Nephron progenitor cell (in vitro differentiated cells): Measurements from ENCODE around the gene SLC15A4.

Source experiments
- DNase-seq: peaks from one replicate; pipeline ENCODE4 v3.0.0; 2021
- H3K27ac Mint-ChIP-seq: 2 replicates; pipeline ENCODE4 v1.8.0; 2021; ENCODE audit warnings: mild to moderate bottlenecking, moderate library complexity, mixed read lengths
- H3K27me3 Mint-ChIP-seq: 2 replicates; pipeline ENCODE4 v1.8.0; 2021; ENCODE audit warnings: mild to moderate bottlenecking, low read depth, mixed read lengths; ENCODE audit not compliant: poor library complexity
- H3K36me3 Mint-ChIP-seq: 2 replicates; pipeline ENCODE4 v1.8.0; 2021; ENCODE audit warnings: low read depth, mixed read lengths
- H3K4me1 Mint-ChIP-seq: 2 replicates; pipeline ENCODE4 v1.8.0; 2021; ENCODE audit warnings: mixed read lengths
- H3K4me3 Mint-ChIP-seq: 2 replicates; pipeline ENCODE4 v1.8.0; 2021; ENCODE audit warnings: mild to moderate bottlenecking, moderate library complexity, mixed read lengths
- H3K9me3 Mint-ChIP-seq: 2 replicates; pipeline ENCODE4 v1.8.0; 2021; ENCODE audit warnings: mild to moderate bottlenecking, moderate library complexity, mixed read lengths
- TF ChIP-seq, protein P1 (sequence below): fragments of 200-600 bp; sonication (generic); IDR thresholded peaks from 2 replicates; pipeline ENCODE4 v1.5.0; 2021; ENCODE audit warnings: antibody characterized with exemption

The SLC15A4 gene

DNA sequence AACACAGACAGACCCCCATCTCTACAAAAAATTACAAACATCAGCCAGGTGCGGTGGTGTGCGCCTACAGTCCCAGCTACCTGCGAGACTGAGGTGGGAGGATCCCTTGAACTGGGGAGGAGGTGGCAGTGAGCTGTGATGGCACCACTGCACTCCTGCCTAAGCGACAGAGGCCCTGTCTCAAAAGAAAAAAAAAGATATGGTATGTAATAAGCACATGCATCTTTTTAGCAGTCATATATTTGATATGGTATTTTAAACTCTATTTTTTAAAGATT, 7.2 kb downstream of the SLC15A4 start:
- Mint-ChIP-seq H3K9me3 (no peaks in the 10 kb centered on the region), H3K27ac (no peak overlapping the region), H3K4me3 (no peak overlapping the region), H3K4me1 (peaks cover 46% of the 10 kb centered on the region), H3K27me3 (no peaks in the 10 kb centered on the region), H3K36me3 (peaks cover 55% of the 10 kb centered on the region)
- TF ChIP-seq, protein P1, sequence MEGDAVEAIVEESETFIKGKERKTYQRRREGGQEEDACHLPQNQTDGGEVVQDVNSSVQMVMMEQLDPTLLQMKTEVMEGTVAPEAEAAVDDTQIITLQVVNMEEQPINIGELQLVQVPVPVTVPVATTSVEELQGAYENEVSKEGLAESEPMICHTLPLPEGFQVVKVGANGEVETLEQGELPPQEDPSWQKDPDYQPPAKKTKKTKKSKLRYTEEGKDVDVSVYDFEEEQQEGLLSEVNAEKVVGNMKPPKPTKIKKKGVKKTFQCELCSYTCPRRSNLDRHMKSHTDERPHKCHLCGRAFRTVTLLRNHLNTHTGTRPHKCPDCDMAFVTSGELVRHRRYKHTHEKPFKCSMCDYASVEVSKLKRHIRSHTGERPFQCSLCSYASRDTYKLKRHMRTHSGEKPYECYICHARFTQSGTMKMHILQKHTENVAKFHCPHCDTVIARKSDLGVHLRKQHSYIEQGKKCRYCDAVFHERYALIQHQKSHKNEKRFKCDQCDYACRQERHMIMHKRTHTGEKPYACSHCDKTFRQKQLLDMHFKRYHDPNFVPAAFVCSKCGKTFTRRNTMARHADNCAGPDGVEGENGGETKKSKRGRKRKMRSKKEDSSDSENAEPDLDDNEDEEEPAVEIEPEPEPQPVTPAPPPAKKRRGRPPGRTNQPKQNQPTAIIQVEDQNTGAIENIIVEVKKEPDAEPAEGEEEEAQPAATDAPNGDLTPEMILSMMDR, result no peak
- DNase-seq, result no peak

DNA sequence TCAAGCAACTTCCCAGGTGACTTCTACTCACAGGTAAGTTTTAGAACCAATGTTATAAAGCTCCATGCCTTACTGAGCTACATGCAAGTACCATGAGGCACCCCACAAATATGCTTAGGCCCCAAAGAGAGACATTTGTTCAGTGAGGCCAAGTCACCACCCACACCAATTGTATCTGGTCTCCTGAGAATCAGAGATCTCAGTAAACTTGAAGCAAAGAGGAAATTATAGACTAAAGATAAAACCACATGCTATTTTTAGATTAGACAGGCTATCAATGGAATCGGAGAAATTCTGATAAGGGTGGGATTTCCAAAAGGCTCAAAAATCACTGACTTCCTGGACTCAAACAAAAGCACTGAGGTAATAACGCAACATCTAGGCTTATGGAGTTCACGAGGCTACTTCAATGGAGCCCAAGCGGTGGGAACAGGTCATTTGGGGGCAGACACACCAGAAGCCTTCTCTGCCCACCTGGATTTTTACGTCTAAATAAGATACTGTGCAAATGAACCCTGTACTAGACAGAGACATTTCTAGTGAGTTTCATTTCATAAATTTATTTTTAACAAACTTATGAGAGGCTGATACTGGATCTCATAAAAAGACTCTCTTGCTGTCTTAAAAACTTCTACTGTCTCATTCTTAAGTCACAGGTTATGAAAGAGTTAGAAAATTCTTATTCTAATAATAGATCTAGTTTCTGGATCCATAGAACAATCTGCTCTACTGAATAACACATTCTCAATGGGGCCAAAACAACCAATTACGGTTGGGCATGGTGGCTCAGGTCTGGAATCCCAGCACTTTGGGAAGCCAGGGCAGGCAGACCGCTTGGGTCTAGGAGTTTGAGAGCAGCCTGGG, 7.7 kb downstream of the SLC15A4 start:
- H3K9me3 Mint-ChIP-seq, result no peaks in the 10 kb centered on the region
- TF ChIP-seq, protein P1, result no peak
- H3K27ac Mint-ChIP-seq, result no peak overlapping the region
- H3K4me3 Mint-ChIP-seq, result no peak overlapping the region
- H3K4me1 Mint-ChIP-seq, result peaks cover 47% of the 10 kb centered on the region
- H3K36me3 Mint-ChIP-seq, result peaks cover 57% of the 10 kb centered on the region
- H3K27me3 Mint-ChIP-seq, result no peaks in the 10 kb centered on the region
- no peak for DNase-seq

- TF ChIP-seq, protein P1, result no peak
- no peak for DNase-seq
- peaks cover 49% of the 10 kb centered on the region for H3K4me1 Mint-ChIP-seq
- H3K27me3 Mint-ChIP-seq, result no peaks in the 10 kb centered on the region
- peaks cover 53% of the 10 kb centered on the region for H3K36me3 Mint-ChIP-seq
- H3K9me3 Mint-ChIP-seq, result no peaks in the 10 kb centered on the region
- H3K4me3 Mint-ChIP-seq, result no peak overlapping the region
- H3K27ac Mint-ChIP-seq, result peak overlapping the region; percentile 58
Measured at GRCh38 chr12:128814411-128815261, 9.1 kb downstream of the SLC15A4 start.

DNA sequence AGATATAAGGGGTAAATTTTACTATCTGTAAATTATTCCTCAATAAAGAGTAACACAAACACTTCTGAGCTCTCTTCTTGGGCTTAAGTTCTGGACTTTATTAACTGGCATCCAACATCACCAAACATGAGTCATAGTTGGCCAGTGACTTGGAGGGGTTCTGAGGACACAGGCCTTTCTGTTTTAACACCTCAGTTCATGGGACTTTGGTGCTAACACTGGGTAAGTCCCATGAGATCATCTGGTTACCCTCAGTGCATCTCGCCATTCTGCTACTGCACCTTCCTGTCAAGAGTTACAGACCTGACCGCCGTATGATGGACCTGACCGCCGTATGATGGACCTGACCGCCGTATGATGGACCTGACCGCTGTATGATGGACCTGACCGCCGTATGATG, 9.9 kb downstream of the SLC15A4 start:
- Mint-ChIP-seq H3K27ac (no peak overlapping the region), H3K9me3 (no peaks in the 10 kb centered on the region), H3K4me1 (peaks cover 45% of the 10 kb centered on the region), H3K4me3 (no peak overlapping the region), H3K27me3 (no peaks in the 10 kb centered on the region), H3K36me3 (peaks cover 49% of the 10 kb centered on the region)
- no peak for DNase-seq
- TF ChIP-seq, protein P1, result no peak

DNA sequence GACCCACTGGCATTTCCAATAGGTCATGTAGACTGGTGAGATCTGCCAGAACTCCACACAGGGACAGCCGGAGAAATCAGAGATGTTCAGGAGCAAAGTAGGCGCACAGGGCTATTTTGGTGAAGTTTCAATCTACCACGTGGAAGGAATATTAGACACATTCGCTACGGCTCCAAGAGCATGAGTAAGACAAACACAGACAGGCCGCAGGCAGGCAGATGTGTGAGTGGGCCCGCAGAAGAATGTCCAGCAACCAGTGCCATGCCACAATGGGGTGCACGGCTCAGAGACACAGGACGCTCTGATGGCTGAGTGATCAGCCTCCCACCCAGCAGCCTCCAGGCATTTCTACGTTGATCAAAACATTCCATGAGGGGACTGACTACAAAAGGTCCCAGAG, 10.4 kb downstream of the SLC15A4 start:
- H3K36me3 Mint-ChIP-seq, result peaks cover 53% of the 10 kb centered on the region
- peaks cover 40% of the 10 kb centered on the region for H3K4me1 Mint-ChIP-seq
- no peaks in the 10 kb centered on the region for H3K27me3 Mint-ChIP-seq
- no peak overlapping the region for H3K27ac Mint-ChIP-seq
- no peaks in the 10 kb centered on the region for H3K9me3 Mint-ChIP-seq
- TF ChIP-seq, protein P1, result no peak
- H3K4me3 Mint-ChIP-seq, result no peak overlapping the region
- DNase-seq, result no peak
